ENCODE results near the gene COMMD4. TPM values are rescaled to one million over a fixed set of nuclear protein-coding genes. Genes with fewer than 3 reads are reported as not detected.

Gene COMMD4
- total RNA-seq, 2 experiments from 2014 or later = 123 to 133 TPM

- no TSS peak for BruUV-seq (replicated peaks)
- H3K4me1 ChIP-seq (ENCODE audit: insufficient read depth, low read length, poor library complexity, severe bottlenecking) = no peaks in the 10 kb centered on the region
- ChIA-PET POLR2A (interaction anchor here (0.6 kb wide), 1 partner anchor 321 kb away, joined by 5 read pairs; no protein-coding TSS in a partner anchor), CTCF (ENCODE audit: unreplicated experiment) (no interaction called here)
- H3K9me3 ChIP-seq (ENCODE audit: low read length) = no peaks in the 10 kb centered on the region
- no peak for TF ChIP-seq EZH2phosphoT487 (IDR thresholded peaks at IDR 0.05; ENCODE audit: borderline replicate concordance, low read depth, low read length)
- no peak for TF ChIP-seq CTCF (conservative IDR thresholded peaks at IDR 0.05; ENCODE audit: low read length)
- H3K4me3 ChIP-seq (ENCODE audit: low read depth, low read length, poor library complexity, severe bottlenecking) = no peak overlapping the region
- H3K79me2 ChIP-seq (ENCODE audit: insufficient read depth, low read depth, low read length) = no peaks in the 10 kb centered on the region
- no peak for DNase-seq (ENCODE audit: low spot score)
- no peaks in the 10 kb centered on the region for H3K9me2 ChIP-seq (ENCODE audit: insufficient read depth, low read length)
- peaks cover 36% of the 10 kb centered on the region for H3K36me3 ChIP-seq (ENCODE audit: insufficient read depth, low read length)
- H3K4me2 ChIP-seq (ENCODE audit: low read length) = no peak overlapping the region
- H4K20me1 ChIP-seq (ENCODE audit: insufficient read depth, low read length) = no peaks in the 10 kb centered on the region
- intact Hi-C loops (cut with micrococcal nuclease; ENCODE audit: unreplicated experiment) = no loop called here
- no peak overlapping the region for H2AFZ ChIP-seq (ENCODE audit: low read length)
- no peak overlapping the region for H3K27ac ChIP-seq (ENCODE audit: low read depth, low read length, poor library complexity, severe bottlenecking)
Observed at GRCh38 chr15:75358771-75359536, 23.1 kb downstream of the COMMD4 start.

GRCh38 chr15:75359537-75360250 is 23.8 kb downstream of the COMMD4 start:
- intact Hi-C loops (cut with micrococcal nuclease; ENCODE audit: unreplicated experiment) = no loop called here
- BruUV-seq (replicated peaks) = no TSS peak
- ChIA-PET POLR2A (interaction anchor here (0.6 to 1.1 kb wide), 2 partner anchors 31 to 322 kb away, joined by 4 to 5 read pairs; no protein-coding TSS in a partner anchor), CTCF (ENCODE audit: unreplicated experiment) (no interaction called here)
- Histone ChIP-seq H3K4me2 (ENCODE audit: low read length) (no peak overlapping the region), H3K27ac (ENCODE audit: low read depth, low read length, poor library complexity, severe bottlenecking) (no peak overlapping the region), H2AFZ (ENCODE audit: low read length) (no peak overlapping the region), H3K4me3 (ENCODE audit: low read depth, low read length, poor library complexity, severe bottlenecking) (no peak overlapping the region), H3K36me3 (ENCODE audit: insufficient read depth, low read length) (peaks cover 31% of the 10 kb centered on the region), H3K9me2 (ENCODE audit: insufficient read depth, low read length) (no peaks in the 10 kb centered on the region), H3K9me3 (ENCODE audit: low read length) (no peaks in the 10 kb centered on the region), H4K20me1 (ENCODE audit: insufficient read depth, low read length) (no peaks in the 10 kb centered on the region), H3K79me2 (ENCODE audit: insufficient read depth, low read depth, low read length) (no peaks in the 10 kb centered on the region), H3K4me1 (ENCODE audit: insufficient read depth, low read length, poor library complexity, severe bottlenecking) (no peaks in the 10 kb centered on the region)
- no peak for DNase-seq (ENCODE audit: low spot score)
- TF ChIP-seq CTCF (conservative IDR thresholded peaks at IDR 0.05; ENCODE audit: low read length) (no peak), EZH2phosphoT487 (IDR thresholded peaks at IDR 0.05; ENCODE audit: borderline replicate concordance, low read depth, low read length) (no peak)

Measured in OCI-LY7 (cell line).